ENCODE data around the gene GRIN1.

The GRIN1 gene

GRCh38 chr9:137141976-137142936 is 3.3 kb downstream of the GRIN1 start:
- Histone ChIP-seq H3K9me3 (ENCODE audit: control insufficient read depth in 2 of 2, low read length in 2 of 2) (no peaks in the 10 kb centered on the region), H3K9ac (ENCODE audit: low read depth in 1 of 2, low read length in 2 of 2) (no peak overlapping the region), H3K4me1 (ENCODE audit: control insufficient read depth in 2 of 2, insufficient read depth in 2 of 2, low read length in 2 of 2) (no peaks in the 10 kb centered on the region), H3K36me3 (ENCODE audit: control insufficient read depth in 2 of 2, insufficient read depth in 2 of 2, low read length in 2 of 2) (no peaks in the 10 kb centered on the region), H3K27me3 (ENCODE audit: control insufficient read depth in 2 of 2, insufficient read depth in 2 of 2, low read length in 2 of 2) (peaks cover 34 to 45% of the 10 kb centered on the region in 2 donors), H3K27ac (ENCODE audit: low read depth in 2 of 2, low read length in 2 of 2) (no peak overlapping the region), H3K4me3 (ENCODE audit: low read length in 2 of 2) (no peak overlapping the region)

GRCh38 chr9:137143459-137143858 is 4.5 kb downstream of the GRIN1 start:
- Histone ChIP-seq H3K27me3 (ENCODE audit: control insufficient read depth in 2 of 2, insufficient read depth in 2 of 2, low read length in 2 of 2) (peaks cover 25 to 37% of the 10 kb centered on the region in 2 donors), H3K9ac (ENCODE audit: low read depth in 1 of 2, low read length in 2 of 2) (no peak overlapping the region), H3K27ac (ENCODE audit: low read depth in 2 of 2, low read length in 2 of 2) (no peak overlapping the region)

DNA sequence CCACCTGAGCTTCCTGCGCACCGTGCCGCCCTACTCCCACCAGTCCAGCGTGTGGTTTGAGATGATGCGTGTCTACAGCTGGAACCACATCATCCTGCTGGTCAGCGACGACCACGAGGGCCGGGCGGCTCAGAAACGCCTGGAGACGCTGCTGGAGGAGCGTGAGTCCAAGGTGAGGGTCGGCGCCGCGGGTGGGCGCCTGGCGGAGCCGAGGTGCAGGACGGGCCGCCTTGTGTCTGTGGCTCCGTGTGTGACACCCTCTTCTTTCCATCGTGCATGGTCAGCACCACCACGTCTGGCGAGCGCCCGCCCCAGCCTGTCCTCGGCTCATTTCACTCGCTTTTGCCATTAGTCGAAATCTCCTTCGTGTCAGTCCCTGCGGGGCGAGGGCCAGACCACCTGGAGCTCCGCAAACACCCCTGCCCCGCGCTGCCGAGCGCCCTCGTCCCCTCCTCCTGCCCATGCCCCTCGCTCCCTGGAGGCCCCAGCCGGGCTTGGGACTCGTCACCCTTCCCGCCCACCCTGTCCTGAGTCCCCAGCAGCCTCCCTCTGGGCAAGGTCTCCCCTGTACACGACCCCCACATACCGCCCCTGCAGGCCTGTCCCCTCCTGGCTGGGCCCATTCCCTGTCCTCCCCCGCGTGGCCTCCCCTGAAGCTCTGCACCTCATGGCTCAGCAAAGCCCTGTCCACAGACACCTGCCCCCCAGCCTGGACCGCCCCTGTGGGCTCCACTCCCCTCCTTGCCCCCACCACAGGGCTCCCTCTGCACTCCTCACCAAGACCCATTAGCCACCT is 7.0 kb downstream of the GRIN1 start:
- H3K27ac ChIP-seq (ENCODE audit: low read depth in 2 of 2, low read length in 2 of 2) = no peak overlapping the region

More at GRCh38 chr9:137143459-137143858, 4.5 kb downstream of the GRIN1 start:
- Histone ChIP-seq H3K4me3 (ENCODE audit: low read length in 2 of 2) (no peak overlapping the region), H3K36me3 (ENCODE audit: control insufficient read depth in 2 of 2, insufficient read depth in 2 of 2, low read length in 2 of 2) (no peaks in the 10 kb centered on the region), H3K9me3 (ENCODE audit: control insufficient read depth in 2 of 2, low read length in 2 of 2) (no peaks in the 10 kb centered on the region), H3K4me1 (ENCODE audit: control insufficient read depth in 2 of 2, insufficient read depth in 2 of 2, low read length in 2 of 2) (no peaks in the 10 kb centered on the region)

GRCh38 chr9:137146527-137146918 is 7.6 kb downstream of the GRIN1 start:
- H3K9me3 ChIP-seq (ENCODE audit: control insufficient read depth in 2 of 2, low read length in 2 of 2) = no peaks in the 10 kb centered on the region
- H3K9ac ChIP-seq (ENCODE audit: low read depth in 1 of 2, low read length in 2 of 2) = no peak overlapping the region
- H3K27ac ChIP-seq (ENCODE audit: low read depth in 2 of 2, low read length in 2 of 2) = no peak overlapping the region
- H3K27me3 ChIP-seq (ENCODE audit: control insufficient read depth in 2 of 2, insufficient read depth in 2 of 2, low read length in 2 of 2) = peaks cover 12 to 17% of the 10 kb centered on the region in 2 donors
- no peak overlapping the region for H3K4me3 ChIP-seq (ENCODE audit: low read length in 2 of 2)
- H3K36me3 ChIP-seq (ENCODE audit: control insufficient read depth in 2 of 2, insufficient read depth in 2 of 2, low read length in 2 of 2) = no peaks in the 10 kb centered on the region
- H3K4me1 ChIP-seq (ENCODE audit: control insufficient read depth in 2 of 2, insufficient read depth in 2 of 2, low read length in 2 of 2) = no peaks in the 10 kb centered on the region

More for the DNA sequence above, 7.0 kb downstream of the GRIN1 start:
- no peak overlapping the region for H3K4me3 ChIP-seq (ENCODE audit: low read length in 2 of 2)
- H3K36me3 ChIP-seq (ENCODE audit: control insufficient read depth in 2 of 2, insufficient read depth in 2 of 2, low read length in 2 of 2) = no peaks in the 10 kb centered on the region
- no peak overlapping the region for H3K9ac ChIP-seq (ENCODE audit: low read depth in 1 of 2, low read length in 2 of 2)
- H3K27me3 ChIP-seq (ENCODE audit: control insufficient read depth in 2 of 2, insufficient read depth in 2 of 2, low read length in 2 of 2) = peaks cover 12 to 21% of the 10 kb centered on the region in 2 donors
- H3K4me1 ChIP-seq (ENCODE audit: control insufficient read depth in 2 of 2, insufficient read depth in 2 of 2, low read length in 2 of 2) = no peaks in the 10 kb centered on the region
- H3K9me3 ChIP-seq (ENCODE audit: control insufficient read depth in 2 of 2, low read length in 2 of 2) = no peaks in the 10 kb centered on the region

- H3K27me3 ChIP-seq (ENCODE audit: control insufficient read depth in 2 of 2, insufficient read depth in 2 of 2, low read length in 2 of 2) = peaks cover 6 to 9% of the 10 kb centered on the region in 2 donors
- H3K27ac ChIP-seq (ENCODE audit: low read depth in 2 of 2, low read length in 2 of 2) = no peak overlapping the region
- no peak overlapping the region for H3K9ac ChIP-seq (ENCODE audit: low read depth in 1 of 2, low read length in 2 of 2)
- H3K4me1 ChIP-seq (ENCODE audit: control insufficient read depth in 2 of 2, insufficient read depth in 2 of 2, low read length in 2 of 2) = no peaks in the 10 kb centered on the region
- no peak overlapping the region for H3K4me3 ChIP-seq (ENCODE audit: low read length in 2 of 2)
- H3K9me3 ChIP-seq (ENCODE audit: control insufficient read depth in 2 of 2, low read length in 2 of 2) = no peaks in the 10 kb centered on the region
- no peaks in the 10 kb centered on the region for H3K36me3 ChIP-seq (ENCODE audit: control insufficient read depth in 2 of 2, insufficient read depth in 2 of 2, low read length in 2 of 2)
These were observed 8.3 kb downstream of the GRIN1 start for GRCh38 chr9:137147091-137147792.

GRCh38 chr9:137147793-137148160 is 8.8 kb downstream of the GRIN1 start:
- Histone ChIP-seq H3K27me3 (ENCODE audit: control insufficient read depth in 2 of 2, insufficient read depth in 2 of 2, low read length in 2 of 2) (peaks cover 2 to 5% of the 10 kb centered on the region in 2 donors), H3K4me1 (ENCODE audit: control insufficient read depth in 2 of 2, insufficient read depth in 2 of 2, low read length in 2 of 2) (no peaks in the 10 kb centered on the region), H3K4me3 (ENCODE audit: low read length in 2 of 2) (no peak overlapping the region), H3K9ac (ENCODE audit: low read depth in 1 of 2, low read length in 2 of 2) (no peak overlapping the region), H3K36me3 (ENCODE audit: control insufficient read depth in 2 of 2, insufficient read depth in 2 of 2, low read length in 2 of 2) (no peaks in the 10 kb centered on the region), H3K27ac (ENCODE audit: low read depth in 2 of 2, low read length in 2 of 2) (no peak overlapping the region), H3K9me3 (ENCODE audit: control insufficient read depth in 2 of 2, low read length in 2 of 2) (no peaks in the 10 kb centered on the region)

DNA sequence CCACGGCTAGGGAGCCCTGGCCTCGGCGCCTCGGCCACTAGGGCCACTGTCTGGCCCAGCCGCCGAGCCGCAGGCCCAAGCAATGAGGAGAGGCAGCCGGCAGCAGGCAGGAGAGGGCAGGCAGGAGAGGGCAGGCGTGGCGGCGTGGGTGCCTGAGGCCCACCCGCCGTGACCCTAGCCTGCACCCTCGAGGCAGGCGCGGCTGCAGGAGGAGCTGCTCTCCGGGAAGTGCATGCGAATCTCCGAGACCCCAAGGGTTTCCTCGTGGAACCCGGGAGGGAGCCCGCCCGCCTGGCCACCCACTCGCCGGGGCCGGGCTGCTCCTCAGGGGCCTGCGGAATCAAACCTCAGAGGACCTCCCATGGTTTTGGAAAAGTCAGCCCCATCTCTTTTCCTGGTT is 9.3 kb downstream of the GRIN1 start:
- Histone ChIP-seq H3K9me3 (ENCODE audit: control insufficient read depth in 2 of 2, low read length in 2 of 2) (no peaks in the 10 kb centered on the region), H3K9ac (ENCODE audit: low read depth in 1 of 2, low read length in 2 of 2) (no peak overlapping the region), H3K27me3 (ENCODE audit: control insufficient read depth in 2 of 2, insufficient read depth in 2 of 2, low read length in 2 of 2) (peaks cover 2 to 5% of the 10 kb centered on the region in 2 donors), H3K36me3 (ENCODE audit: control insufficient read depth in 2 of 2, insufficient read depth in 2 of 2, low read length in 2 of 2) (no peaks in the 10 kb centered on the region), H3K4me1 (ENCODE audit: control insufficient read depth in 2 of 2, insufficient read depth in 2 of 2, low read length in 2 of 2) (no peaks in the 10 kb centered on the region), H3K27ac (ENCODE audit: low read depth in 2 of 2, low read length in 2 of 2) (no peak overlapping the region), H3K4me3 (ENCODE audit: low read length in 2 of 2) (no peak overlapping the region)

- Histone ChIP-seq H3K9ac (ENCODE audit: low read depth in 1 of 2, low read length in 2 of 2) (no peak overlapping the region), H3K27ac (ENCODE audit: low read depth in 2 of 2, low read length in 2 of 2) (no peak overlapping the region), H3K27me3 (ENCODE audit: control insufficient read depth in 2 of 2, insufficient read depth in 2 of 2, low read length in 2 of 2) (peaks cover 2 to 5% of the 10 kb centered on the region in 2 donors), H3K4me3 (ENCODE audit: low read length in 2 of 2) (no peak overlapping the region), H3K4me1 (ENCODE audit: control insufficient read depth in 2 of 2, insufficient read depth in 2 of 2, low read length in 2 of 2) (no peaks in the 10 kb centered on the region), H3K36me3 (ENCODE audit: control insufficient read depth in 2 of 2, insufficient read depth in 2 of 2, low read length in 2 of 2) (no peaks in the 10 kb centered on the region), H3K9me3 (ENCODE audit: control insufficient read depth in 2 of 2, low read length in 2 of 2) (no peaks in the 10 kb centered on the region)
These were observed 9.7 kb downstream of the GRIN1 start for GRCh38 chr9:137148661-137149060.

DNA sequence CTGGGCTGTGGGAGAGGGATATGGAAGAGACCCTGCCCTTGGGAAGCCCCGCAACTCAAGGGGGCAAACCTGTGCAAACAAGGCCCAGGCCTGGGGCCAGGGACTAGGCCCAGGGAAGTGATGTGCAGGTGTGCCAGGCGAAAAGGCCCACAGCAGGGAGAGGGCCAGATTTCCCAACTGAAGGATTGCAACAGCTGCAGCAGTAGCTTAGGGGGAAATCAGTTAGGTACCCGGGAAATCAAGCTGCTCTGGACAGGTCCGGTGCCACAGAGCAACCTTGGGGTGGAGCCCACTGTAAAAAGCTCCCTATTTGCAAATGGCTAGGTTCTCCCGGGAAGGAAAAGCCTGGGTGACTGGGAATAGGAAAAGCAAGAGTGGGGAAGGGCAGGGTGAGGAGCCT is 10.4 kb downstream of the GRIN1 start:
- Histone ChIP-seq H3K27me3 (ENCODE audit: control insufficient read depth in 2 of 2, insufficient read depth in 2 of 2, low read length in 2 of 2) (peaks cover 2 to 5% of the 10 kb centered on the region in 2 donors), H3K27ac (ENCODE audit: low read depth in 2 of 2, low read length in 2 of 2) (no peak overlapping the region), H3K36me3 (ENCODE audit: control insufficient read depth in 2 of 2, insufficient read depth in 2 of 2, low read length in 2 of 2) (no peaks in the 10 kb centered on the region), H3K4me3 (ENCODE audit: low read length in 2 of 2) (no peak overlapping the region), H3K4me1 (ENCODE audit: control insufficient read depth in 2 of 2, insufficient read depth in 2 of 2, low read length in 2 of 2) (no peaks in the 10 kb centered on the region), H3K9me3 (ENCODE audit: control insufficient read depth in 2 of 2, low read length in 2 of 2) (no peaks in the 10 kb centered on the region), H3K9ac (ENCODE audit: low read depth in 1 of 2, low read length in 2 of 2) (no peak overlapping the region)
